ENCODE data around the gene LSAMP.

LSAMP gene

GRCh38 chr3:116300226-116300625 is 145.1 kb downstream of the LSAMP start:
- no peak for DNase-seq (ENCODE audit: low read depth)
- no peak for TF ChIP-seq CTCF (conservative IDR thresholded peaks at IDR 0.05; ENCODE audit: low read depth, low read length)

DNA sequence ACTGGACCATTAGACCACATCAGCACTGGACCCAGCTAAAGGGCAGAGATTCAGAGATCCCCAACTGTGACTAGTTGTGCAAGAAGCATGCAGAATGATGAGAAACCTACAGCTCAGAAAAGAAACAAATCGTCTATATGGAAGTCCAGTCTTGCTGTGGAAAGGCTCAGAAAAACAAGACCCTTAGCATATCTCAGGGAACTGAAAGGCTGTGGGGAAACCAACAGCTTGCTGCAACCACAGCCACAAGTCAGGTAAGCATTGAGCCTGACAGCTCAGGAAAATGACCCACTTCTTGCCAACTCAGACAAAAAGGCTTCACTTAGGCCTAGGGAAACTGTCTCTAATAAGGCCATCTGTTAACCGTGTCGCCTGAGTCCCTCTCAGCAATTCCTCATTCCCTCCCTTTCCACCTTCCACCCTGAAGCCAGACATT is 145.6 kb downstream of the LSAMP start:
- DNase-seq (ENCODE audit: low read depth), result no peak
- TF ChIP-seq CTCF (conservative IDR thresholded peaks at IDR 0.05; ENCODE audit: low read depth, low read length), result no peak
- H3K4me3 ChIP-seq (ENCODE audit: low read length), result no peak overlapping the region

More at GRCh38 chr3:116300226-116300625, 145.1 kb downstream of the LSAMP start:
- H3K4me3 ChIP-seq (ENCODE audit: low read length), result no peak overlapping the region

DNA sequence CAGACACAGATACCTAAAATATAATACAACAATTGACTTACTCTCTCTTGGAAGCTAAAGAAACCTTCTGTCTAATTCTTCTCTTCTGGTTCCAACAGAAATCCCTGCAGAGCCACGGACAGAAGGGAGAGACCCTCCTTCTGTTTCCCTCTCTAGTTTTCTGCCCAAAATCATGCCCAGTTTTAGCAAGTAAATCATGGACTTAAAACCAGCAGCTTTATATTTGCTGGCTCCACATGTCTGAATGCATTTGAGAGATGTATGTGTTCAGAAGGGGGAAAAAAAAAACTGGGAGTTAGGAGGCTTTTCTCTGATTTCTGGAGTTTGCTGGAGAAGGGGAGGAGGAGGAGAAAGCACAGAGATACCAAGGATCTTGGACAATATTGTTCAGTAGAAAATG is 147.1 kb downstream of the LSAMP start:
- TF ChIP-seq CTCF (conservative IDR thresholded peaks at IDR 0.05; ENCODE audit: low read depth, low read length), result no peak
- no peak for DNase-seq (ENCODE audit: low read depth)
- no peak overlapping the region for H3K4me3 ChIP-seq (ENCODE audit: low read length)

- DNase-seq (ENCODE audit: low read depth), result no peak
- no peak for TF ChIP-seq CTCF (conservative IDR thresholded peaks at IDR 0.05; ENCODE audit: low read depth, low read length)
These were observed 154.1 kb downstream of the LSAMP start for GRCh38 chr3:116291141-116291540.

GRCh38 chr3:116288485-116288884 is 156.8 kb downstream of the LSAMP start:
- no peak for TF ChIP-seq CTCF (conservative IDR thresholded peaks at IDR 0.05; ENCODE audit: low read depth, low read length)
- no peak for DNase-seq (ENCODE audit: low read depth)
- no peak overlapping the region for H3K4me3 ChIP-seq (ENCODE audit: low read length)

More at GRCh38 chr3:116291141-116291540, 154.1 kb downstream of the LSAMP start:
- no peak overlapping the region for H3K4me3 ChIP-seq (ENCODE audit: low read length)

GRCh38 chr3:116285781-116286421 is 159.4 kb downstream of the LSAMP start:
- TF ChIP-seq CTCF (conservative IDR thresholded peaks at IDR 0.05; ENCODE audit: low read depth, low read length), result no peak
- DNase-seq (ENCODE audit: low read depth), result no peak
- H3K4me3 ChIP-seq (ENCODE audit: low read length), result no peak overlapping the region

Measured in retinal pigment epithelial cell (primary cell).